IPS-18c (cell line): Measurements from ENCODE around the gene GFOD1.
"Not testable (repeated sequence)": the region's sequence is repeated elsewhere in the genome, so short reads cannot be mapped to it uniquely, and the experiment has no call there.

Experiments
- H3K4me3 ChIP-seq: 2 replicates; pipeline ENCODE4 v1.7.0; 2013; ENCODE audit warnings: low read depth, mild to moderate bottlenecking, low read length, moderate library complexity; ENCODE audit not compliant: insufficient read depth
- H3K9me3 ChIP-seq: one replicate; pipeline ENCODE4 v1.6.1; 2013; ENCODE audit warnings: mild to moderate bottlenecking, low read length, moderate library complexity; ENCODE audit not compliant: control insufficient read depth, insufficient read depth

GFOD1 gene

DNA sequence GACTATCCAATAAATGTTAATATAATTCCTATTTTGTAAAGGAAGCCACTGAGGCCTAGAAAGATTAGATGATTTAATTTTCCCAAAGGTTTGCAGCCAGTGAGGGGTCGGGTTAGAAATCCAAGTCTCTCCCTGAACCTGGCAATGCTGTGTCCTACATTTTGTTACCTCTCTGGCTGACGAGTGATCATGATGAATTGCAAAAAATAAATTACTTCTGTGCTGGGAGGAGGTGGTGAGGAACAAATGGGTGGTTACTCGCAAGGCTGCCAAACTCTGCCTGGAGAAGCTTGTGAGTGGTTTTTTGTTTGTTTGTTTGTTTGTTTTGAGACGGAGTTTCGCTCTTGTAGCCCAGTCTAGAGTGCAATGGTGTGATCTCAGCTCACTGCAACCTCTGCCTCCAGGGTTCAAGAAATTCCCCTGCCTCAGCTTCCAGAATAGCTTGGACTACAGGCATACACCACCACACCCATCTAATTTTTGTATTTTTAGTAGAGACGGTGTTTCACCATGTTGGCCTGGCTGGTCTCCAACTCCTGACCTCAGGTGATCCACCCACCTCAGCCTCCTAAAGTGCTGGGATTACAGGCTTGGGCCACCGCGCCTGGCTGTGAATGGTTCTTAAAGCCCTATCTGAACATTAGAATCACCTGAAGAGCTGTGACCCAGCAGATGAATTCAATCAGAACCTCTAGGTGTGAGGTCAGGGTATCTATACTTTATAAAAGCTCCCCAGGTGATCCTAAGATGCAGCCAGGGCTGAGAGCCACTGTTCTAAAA is 138.9 kb downstream of the GFOD1 start:
- Histone ChIP-seq H3K9me3 (no peaks in the 10 kb centered on the region), H3K4me3 (no peak overlapping the region)

DNA sequence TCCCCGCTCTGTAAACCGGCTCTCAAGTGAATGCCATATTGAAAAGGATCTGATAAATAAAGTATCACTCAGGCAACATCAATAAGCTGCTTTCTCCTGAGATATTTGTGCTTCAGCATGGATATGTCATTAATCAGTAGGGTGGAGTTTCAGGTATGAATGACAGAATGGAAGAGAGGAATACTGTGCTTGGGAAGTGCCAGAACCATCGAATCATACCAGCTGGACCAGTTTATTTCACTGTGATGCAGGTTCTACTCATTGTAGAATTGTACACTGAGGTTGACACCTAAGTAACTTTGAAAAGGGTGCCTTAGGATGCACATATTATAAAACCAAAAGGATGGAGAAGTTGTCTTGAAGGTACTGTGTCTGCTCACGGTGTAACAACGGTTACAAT is 141.2 kb downstream of the GFOD1 start:
- Histone ChIP-seq H3K9me3 (no peaks in the 10 kb centered on the region), H3K4me3 (no peak overlapping the region)

DNA sequence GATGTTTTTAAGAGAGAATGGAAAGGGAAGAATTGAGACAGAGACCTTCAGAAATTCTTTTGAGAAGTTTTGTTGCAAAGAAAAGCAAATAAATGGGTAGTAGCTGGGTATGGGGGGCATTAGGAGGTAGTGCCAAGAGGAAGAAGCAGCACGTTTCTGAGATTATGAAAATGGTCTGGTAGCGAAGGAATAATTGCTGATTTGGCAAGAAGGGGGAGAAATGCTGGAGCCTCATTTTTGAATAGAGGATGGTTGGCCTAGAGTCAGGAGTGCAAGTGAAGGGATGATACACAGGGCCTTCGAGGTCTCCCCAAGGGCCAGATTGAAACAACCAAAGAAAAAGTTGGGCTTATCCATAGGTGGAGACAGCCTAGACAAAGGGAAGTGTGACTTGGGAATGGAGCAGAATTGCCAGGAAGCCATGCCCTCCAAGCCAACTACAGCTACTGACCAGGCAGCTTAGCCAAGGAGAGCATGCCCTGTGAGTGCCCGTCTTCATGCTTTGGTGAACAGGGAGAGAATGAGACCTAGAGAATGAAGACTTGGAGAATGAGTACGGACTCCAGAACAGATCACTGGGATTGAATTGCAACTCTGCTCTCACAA is 144.9 kb downstream of the GFOD1 start:
- H3K9me3 ChIP-seq, result no peaks in the 10 kb centered on the region
- no peak overlapping the region; the same call in 1 of the 2 replicates for H3K4me3 ChIP-seq

DNA sequence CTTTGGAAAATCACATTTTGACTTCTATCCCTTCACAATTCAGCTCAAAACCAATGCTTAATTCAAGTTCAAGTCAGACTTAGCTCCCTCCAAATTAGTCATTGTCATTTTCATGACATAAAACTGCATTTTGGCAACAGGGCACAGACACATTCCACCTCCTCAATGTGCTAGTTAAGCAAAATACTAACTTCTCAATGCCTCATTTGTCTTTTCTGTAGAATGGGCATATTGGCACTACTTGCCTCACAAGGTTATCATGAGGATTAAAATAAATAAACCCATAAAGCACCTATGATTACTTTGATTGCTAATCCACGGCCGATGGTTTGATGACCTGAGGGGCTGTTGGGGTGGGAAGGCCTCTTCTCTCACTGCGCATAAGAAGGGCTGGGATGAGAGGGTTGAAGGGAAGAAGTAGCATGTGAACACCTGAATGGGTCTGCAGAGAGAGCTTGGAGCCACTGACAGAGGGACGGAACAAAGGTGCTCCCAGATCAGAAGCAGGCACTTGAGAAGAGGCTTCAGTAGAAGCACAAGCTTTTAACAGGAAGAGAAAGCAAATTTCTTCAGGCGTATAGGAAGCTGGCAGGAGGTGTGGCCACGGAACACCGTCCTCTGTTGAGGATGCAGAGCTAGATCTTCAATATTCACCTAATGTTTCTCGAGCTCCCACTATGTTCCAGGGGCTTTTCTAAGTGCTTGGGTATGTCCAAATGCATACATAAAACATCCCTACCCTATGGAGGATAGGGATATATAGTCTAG is 147.4 kb downstream of the GFOD1 start:
- H3K4me3 ChIP-seq, result no peak overlapping the region
- no peaks in the 10 kb centered on the region for H3K9me3 ChIP-seq

DNA sequence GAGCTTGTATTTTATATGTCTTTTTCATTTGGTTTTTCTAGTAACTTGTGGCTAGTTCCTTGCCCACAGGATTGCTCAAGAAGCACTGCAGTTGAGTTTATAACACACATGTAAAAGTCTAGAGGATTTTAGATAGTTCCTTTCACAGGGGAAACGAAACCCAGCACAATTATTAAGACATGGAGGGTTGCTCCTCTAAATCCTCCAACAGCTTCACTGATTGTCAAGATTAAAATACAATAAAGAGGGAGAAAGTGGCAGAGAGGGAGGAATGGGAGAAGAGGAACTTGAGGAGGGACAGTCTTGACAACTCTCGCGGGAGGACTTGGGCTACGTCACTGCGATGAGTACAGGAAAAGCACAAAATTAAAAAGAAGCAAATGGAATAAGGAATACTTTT is 149.4 kb downstream of the GFOD1 start:
- Histone ChIP-seq H3K9me3 (no peaks in the 10 kb centered on the region), H3K4me3 (no peak overlapping the region)

DNA sequence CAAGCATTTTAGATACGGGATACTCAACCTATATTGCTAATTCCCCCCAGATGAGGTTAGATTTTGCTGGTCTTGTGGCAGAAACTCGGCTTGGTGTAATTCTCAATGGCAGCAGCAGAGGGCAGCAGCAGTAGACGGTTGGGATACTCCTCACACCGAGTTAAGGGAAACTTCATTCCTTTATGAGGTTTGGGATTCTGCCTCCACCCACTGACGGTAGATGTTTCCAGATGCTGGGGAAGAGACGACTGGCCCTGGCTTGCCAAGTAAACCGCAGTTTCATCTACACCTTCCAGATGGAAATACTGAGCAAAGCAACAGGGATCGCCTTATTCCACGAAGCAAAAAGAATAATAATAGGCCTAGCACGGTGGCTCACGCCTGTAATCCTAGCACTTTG is 150.8 kb downstream of the GFOD1 start:
- Histone ChIP-seq H3K4me3 (no peak overlapping the region), H3K9me3 (no peaks in the 10 kb centered on the region)

DNA sequence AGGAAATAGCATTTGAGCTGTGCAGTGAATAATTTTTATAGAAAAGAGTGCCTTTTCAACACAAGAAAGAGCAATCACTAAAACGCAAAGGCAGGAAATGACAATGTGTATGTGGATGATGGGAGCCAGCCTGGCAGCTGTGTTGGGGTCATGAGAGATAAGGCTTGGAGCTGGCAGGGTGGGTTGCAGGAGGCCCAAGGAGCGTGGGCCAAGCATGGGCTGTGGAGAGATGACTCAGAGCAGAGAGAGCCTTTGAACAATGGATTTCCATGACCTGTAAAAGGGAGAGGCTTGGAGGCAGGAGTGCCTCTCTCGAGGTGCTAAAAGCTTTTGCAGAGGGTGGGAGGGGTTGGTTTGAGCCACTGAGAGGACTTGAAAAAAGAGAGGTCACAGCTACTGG is 152.4 kb downstream of the GFOD1 start:
- Histone ChIP-seq H3K4me3 (no peak overlapping the region), H3K9me3 (no peaks in the 10 kb centered on the region)

DNA sequence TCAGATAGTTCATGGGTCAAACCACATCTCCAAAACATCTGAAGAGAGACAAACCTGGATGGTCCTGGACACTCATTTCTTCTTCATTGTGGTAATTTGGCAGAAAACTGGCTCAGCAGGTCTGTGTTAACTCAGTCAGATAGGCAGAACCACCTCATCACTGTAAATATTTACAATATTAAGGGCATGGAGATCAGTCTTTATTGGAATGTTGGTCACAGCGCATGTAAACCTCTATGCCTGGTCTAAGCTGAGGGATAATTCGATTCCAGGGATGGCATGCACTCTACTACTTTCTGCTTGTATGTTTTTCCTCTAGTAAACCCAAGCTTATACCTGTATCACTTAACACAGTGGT is 155.1 kb downstream of the GFOD1 start:
- H3K4me3 ChIP-seq, result no peak overlapping the region
- H3K9me3 ChIP-seq, result no peaks in the 10 kb centered on the region

DNA sequence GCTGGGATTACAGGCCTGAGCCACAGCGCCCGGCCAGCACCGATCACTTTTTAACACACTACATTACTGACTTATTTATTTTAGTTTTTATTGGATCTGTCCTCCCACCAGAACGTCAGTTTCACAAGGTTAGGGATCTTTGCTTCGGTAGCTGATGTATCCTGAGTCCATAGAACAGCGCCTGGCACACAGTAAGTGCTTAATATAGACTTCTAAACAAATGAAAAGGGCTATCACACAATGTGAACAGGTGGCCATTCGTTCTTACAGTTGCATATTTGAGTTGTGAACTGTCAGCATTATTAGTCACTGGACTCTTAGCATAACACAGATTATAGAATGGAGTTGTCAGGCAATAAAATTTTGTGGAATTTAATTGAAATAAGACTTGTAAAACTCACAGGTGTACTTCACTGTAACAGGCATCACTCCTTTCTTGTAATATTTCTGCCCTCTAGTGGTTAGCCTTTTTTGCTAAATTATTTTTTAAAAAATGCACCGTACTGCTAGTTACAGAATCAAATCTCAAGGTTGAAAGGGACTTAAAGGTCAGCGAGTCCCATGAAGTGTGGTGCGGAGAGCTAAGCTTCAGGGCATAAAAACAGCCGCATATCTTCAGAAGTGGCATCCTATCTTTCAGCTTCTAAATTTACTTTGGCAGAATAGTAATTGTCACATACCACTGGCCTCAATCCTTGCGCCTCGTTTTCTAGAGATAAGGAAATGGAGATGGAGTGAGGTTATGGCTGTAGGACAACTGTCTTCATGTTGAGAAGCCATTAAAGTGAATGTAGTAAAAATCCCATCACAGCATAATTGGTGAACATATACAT is 155.7 kb downstream of the GFOD1 start:
- no peaks in the 10 kb centered on the region for H3K9me3 ChIP-seq
- no peak overlapping the region for H3K4me3 ChIP-seq

DNA sequence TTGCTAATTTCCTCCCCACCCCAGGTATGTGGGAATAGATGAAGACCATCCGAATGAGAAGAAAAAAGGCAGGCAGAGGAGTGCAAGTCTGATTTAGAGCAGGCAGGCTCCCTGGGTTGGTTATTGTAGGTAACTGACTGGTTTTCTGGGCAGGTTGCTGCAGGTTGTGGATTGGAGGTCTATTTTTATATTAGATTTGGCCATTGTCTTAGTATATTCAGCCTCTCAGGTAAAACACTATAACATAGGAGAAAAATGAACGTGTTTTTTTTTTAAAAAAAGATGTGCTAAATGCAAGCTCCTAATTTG is 158.6 kb downstream of the GFOD1 start:
- Histone ChIP-seq H3K9me3 (no peaks in the 10 kb centered on the region), H3K4me3 (peak overlapping the region; percentile 67)

DNA sequence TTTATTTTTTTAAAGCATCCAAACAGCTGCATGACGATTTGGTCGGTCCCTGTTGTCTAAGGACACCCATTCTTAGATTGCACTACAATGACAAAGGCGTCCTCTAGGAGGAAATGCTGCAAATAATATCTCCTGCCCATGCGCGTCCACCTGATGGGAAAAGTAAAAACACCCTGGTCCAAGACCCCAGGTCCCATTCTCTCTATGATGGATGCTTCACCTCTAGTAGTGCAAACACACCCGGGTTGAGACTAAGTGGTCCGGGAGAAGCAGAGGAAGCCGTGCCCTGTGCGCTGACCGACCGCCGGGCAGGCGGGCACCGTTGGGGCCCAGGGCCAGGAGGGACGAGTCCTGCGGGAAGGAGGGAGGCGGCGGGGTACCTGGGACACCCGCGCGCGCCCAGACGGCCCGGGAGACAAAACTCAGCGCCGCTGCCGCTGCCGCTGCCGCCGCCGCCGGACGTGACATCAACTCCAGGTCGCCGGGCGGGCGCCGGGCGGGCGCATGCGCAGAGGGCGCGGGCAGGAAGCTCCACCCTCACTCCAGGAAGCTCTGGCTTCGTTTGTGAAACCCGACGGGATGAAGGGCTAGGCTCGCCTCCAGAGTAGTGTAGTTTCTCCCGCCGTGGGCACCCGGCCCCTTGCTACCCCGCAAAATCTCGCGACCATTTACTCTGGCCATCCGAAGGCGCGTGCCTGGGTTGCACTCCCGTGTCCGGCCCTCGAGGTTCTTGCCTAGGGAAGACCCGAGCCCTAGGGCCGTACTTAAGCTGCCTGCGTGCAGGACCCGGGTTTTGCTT is 159.1 kb downstream of the GFOD1 start, which contains the start of gene TBC1D7:
TSS of gene TBC1D7 (minus strand) at position 462 of the 799 bp plus-strand sequence. CDS start 1,639 bp downstream, outside the sequence.
- Histone ChIP-seq H3K9me3 (no peaks in the 10 kb centered on the region), H3K4me3 (peak within 1 kb of the TSS; percentile 67)

DNA sequence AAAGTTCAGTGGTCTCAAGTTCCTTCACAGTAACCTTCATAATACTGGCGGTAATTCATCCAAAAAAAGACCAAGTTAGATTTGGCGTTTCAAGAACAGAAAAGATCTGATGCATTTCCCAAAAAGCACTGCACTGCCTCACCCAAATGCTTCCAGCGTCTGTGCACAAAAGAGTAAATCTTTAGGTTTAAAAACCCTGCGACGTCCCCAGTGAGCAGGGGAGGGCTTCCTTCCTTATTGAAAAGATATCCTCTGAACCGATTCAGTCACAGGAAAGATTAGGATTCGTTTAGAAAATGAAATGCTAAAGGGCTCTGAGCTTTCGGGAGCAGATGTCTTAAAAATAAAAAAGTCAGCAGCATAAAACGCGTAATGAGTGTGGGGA is 159.7 kb downstream of the GFOD1 start:
- H3K9me3 ChIP-seq, result no peaks in the 10 kb centered on the region
- H3K4me3 ChIP-seq, result peak overlapping the region; percentile 67

DNA sequence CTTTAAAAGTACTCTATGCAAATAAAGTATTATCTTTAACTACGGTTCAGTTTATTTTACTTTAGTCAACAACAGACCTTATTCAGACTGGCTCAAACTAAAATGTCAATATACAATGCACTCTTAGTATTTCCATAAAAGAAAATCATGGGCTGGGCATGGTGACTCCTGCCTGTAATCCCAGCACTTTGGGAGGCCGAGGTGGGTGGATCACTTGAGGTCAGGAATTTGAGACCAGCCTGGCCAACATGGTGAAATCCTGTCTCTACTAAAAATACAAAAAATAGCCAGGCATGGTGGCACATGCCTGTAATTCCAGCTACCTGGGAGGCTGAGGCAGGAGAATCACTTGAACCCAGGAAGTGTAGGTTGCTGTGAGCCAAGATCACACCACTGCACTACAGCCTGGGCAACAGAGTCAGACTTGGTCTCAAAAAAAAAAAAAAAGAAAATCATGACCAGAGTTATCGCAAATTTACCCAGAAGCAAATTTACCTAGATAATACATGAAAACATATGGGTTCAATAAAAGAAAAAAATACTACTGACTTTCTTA is 161.3 kb downstream of the GFOD1 start:
- H3K4me3 ChIP-seq, H3K9me3 ChIP-seq: not testable (repeated sequence)

DNA sequence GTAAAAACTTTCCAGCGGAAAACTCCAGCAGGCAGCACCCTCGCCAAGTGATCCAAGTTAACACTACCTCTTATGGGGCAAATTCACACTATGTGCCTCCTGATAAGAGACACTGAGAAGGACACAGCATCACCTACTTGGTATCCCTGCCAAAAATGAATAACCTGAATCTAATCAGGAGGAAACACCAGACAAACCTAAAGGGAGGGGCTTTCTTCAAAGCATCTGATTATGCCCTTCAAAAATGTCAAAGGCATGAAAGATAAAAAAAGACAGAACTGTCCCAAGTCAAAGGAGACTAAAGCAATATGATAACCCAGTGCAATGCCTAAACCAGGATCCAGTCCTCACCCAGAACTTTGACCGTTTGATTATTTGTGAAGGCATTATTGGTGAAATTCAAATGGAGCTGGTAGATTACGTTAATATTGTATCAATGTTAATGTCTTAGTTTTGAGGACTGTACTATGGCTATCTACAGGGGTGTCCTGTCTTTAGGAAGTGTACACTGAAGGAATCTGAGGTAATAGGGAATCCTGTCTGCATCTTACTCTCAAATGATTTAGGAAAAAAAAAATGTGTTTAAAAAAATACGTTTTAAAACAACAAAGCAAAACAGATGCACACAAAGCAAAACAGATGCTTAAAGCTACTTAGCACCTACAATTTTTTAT is 167.4 kb downstream of the GFOD1 start:
- H3K4me3 ChIP-seq, result no peak overlapping the region
- H3K9me3 ChIP-seq, result no peaks in the 10 kb centered on the region

DNA sequence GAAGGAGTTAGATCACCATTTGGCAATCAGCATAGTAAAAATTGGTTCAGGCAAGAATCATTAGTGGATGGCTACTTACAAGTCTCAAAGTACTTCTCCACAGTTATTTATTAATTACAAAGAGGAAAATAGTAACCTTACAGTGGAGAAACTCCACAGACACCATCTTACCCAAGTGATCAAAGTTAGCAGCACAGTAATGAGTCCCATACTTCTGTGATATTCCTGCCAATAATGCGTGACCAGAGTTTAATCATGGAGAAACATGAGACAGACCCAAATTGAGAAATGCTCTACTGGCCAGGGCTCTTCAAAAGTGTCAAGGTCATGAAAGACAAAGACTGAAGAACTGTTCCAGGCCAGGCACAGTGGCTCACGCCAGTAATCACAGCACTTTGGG is 168.6 kb downstream of the GFOD1 start:
- Histone ChIP-seq H3K9me3 (no peaks in the 10 kb centered on the region), H3K4me3 (no peak overlapping the region)

DNA sequence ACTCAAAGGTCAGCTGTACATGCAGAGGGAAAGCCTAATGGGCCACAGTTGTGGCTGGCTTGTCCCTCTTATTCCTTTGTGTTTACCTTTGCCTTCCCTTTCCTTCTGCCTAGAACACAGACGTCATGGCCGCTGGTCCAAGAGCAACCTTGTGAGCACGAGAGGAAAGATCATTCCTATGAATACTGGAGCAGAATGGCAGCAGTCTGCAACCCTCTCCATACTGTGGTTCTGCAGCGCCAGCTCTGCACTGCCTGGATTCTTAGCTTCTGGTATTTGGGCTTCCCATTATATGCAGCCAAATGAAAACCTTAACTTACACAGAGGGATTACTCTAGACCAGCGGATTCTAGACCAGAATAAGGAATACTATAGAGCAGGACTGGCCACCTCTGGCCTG is 171.5 kb downstream of the GFOD1 start:
- no peak overlapping the region for H3K4me3 ChIP-seq
- H3K9me3 ChIP-seq, result no peaks in the 10 kb centered on the region
